ENCODE results near the gene TARDBP.

- no peak for TF ChIP-seq CTCF (IDR thresholded peaks at IDR 0.05)
- no peak for TF ChIP-seq EZH2 (IDR thresholded peaks at IDR 0.05; ENCODE audit: borderline replicate concordance, insufficient read depth, low read depth, low read length, poor library complexity, severe bottlenecking)
These were observed 49.4 kb downstream of the TARDBP start for GRCh38 chr1:11061652-11062365.
